ENCODE results near the gene TSR3. TPM values are rescaled to one million over a fixed set of nuclear protein-coding genes. Genes with fewer than 3 reads are reported as not detected.

TSR3 gene
- polyA plus RNA-seq, 1 of the 3 experiments (the other 2 are of a cell fraction), result 87.3 TPM

- WGBS (ENCODE audit: low lambda C conversion rate), result 78% methylated on average over 21 of the region's 33 CpGs
- ChIA-PET CTCF (interaction anchor here (0.7 to 1.2 kb wide), 3 partner anchors 8 to 56 kb away, joined by 3 to 4 read pairs (median 3); no protein-coding TSS in a partner anchor), POLR2A (no interaction called here)
- H3K9ac ChIP-seq, result no peak overlapping the region
- H3F3A ChIP-seq (replicated peaks; ENCODE audit: insufficient read depth), result peaks cover 5% of the 10 kb centered on the region
- H3K79me2 ChIP-seq (ENCODE audit: insufficient read depth), result peaks cover 82% of the 10 kb centered on the region
- no peak overlapping the region for H3K4me3 ChIP-seq (ENCODE audit: low read depth in 2 of 2, low read length in 1 of 2)
- no peak overlapping the region for H2AFZ ChIP-seq (ENCODE audit: low read depth)
- no peak for TF ChIP-seq CTCF (IDR thresholded peaks at IDR 0.05)
- TF ChIP-seq FOXJ3 (CRISPR knock-in tag; IDR thresholded peaks at IDR 0.05), result no peak
- TF ChIP-seq JUND (IDR thresholded peaks at IDR 0.05), result no peak
- no peak for TF ChIP-seq USF2 (IDR thresholded peaks at IDR 0.05; ENCODE audit: borderline replicate concordance, low read depth, low read length)
- no peak for TF ChIP-seq SIN3A (IDR thresholded peaks at IDR 0.05; ENCODE audit: borderline replicate concordance, low read depth, low read length)
- peaks cover 32% of the 10 kb centered on the region; the same call in 1 of the 2 replicates for H4K20me1 ChIP-seq (ENCODE audit: insufficient read depth)
- no peaks in the 10 kb centered on the region for H3K27me3 ChIP-seq (ENCODE audit: insufficient read depth)
- H3K36me3 ChIP-seq (replicated peaks in 1 of 2; ENCODE audit: control insufficient read depth in 1 of 2, insufficient read depth in 2 of 2, low read length in 1 of 2), result peaks cover 0 to 4% of the 10 kb centered on the region in 2 experiments
- no peak for DNase-seq
- no peaks in the 10 kb centered on the region for H3K9me2 ChIP-seq
- H3K4me1 ChIP-seq (ENCODE audit: control insufficient read depth in 1 of 2, insufficient read depth in 2 of 2, low read depth in 1 of 2, low read length in 1 of 2), result peaks cover 0 to 4% of the 10 kb centered on the region in 2 experiments; a peak in 2 of 4 replicates
- H3K27ac ChIP-seq (ENCODE audit: low read depth in 2 of 2, low read length in 1 of 2), result no peak overlapping the region
- no peaks in the 10 kb centered on the region for H3K9me3 ChIP-seq
- no peak overlapping the region for H3K4me2 ChIP-seq
These were observed 4.6 kb upstream of the TSR3 start for GRCh38 chr16:1356061-1356900.

- ChIA-PET CTCF (interaction anchor here (0.7 to 1.2 kb wide), 2 partner anchors 8 to 55 kb away, joined by 3 read pairs; no protein-coding TSS in a partner anchor), POLR2A (no interaction called here)
- Histone ChIP-seq H3K9ac (no peak overlapping the region), H3K4me2 (no peak overlapping the region), H3K4me3 (ENCODE audit: low read depth in 2 of 2, low read length in 1 of 2) (no peak overlapping the region), H3F3A (replicated peaks; ENCODE audit: insufficient read depth) (peaks cover 5% of the 10 kb centered on the region), H3K36me3 (replicated peaks in 1 of 2; ENCODE audit: control insufficient read depth in 1 of 2, insufficient read depth in 2 of 2, low read length in 1 of 2) (peaks cover 0 to 4% of the 10 kb centered on the region in 2 experiments), H3K27me3 (ENCODE audit: insufficient read depth) (no peaks in the 10 kb centered on the region), H3K9me2 (no peaks in the 10 kb centered on the region), H3K79me2 (ENCODE audit: insufficient read depth) (peaks cover 83% of the 10 kb centered on the region), H4K20me1 (ENCODE audit: insufficient read depth) (peaks cover 32% of the 10 kb centered on the region; the same call in 1 of the 2 replicates), H3K4me1 (ENCODE audit: control insufficient read depth in 1 of 2, insufficient read depth in 2 of 2, low read depth in 1 of 2, low read length in 1 of 2) (peaks cover 0 to 10% of the 10 kb centered on the region in 2 experiments; a peak in 2 of 4 replicates), H3K27ac (ENCODE audit: low read depth in 2 of 2, low read length in 1 of 2) (no peak overlapping the region), H3K9me3 (no peaks in the 10 kb centered on the region), H2AFZ (ENCODE audit: low read depth) (no peak overlapping the region)
- TF ChIP-seq POLR2AphosphoS5 (IDR thresholded peaks at IDR 0.05; ENCODE audit: low read depth, low read length), result no peak
- no peak for TF ChIP-seq MXI1 (IDR thresholded peaks at IDR 0.05; ENCODE audit: low read depth, low read length)
- TF ChIP-seq RAD21 (IDR thresholded peaks at IDR 0.05; ENCODE audit: low read length), result no peak
- no peak for TF ChIP-seq TAF1 (IDR thresholded peaks at IDR 0.05; ENCODE audit: borderline replicate concordance, low read depth, low read length)
- TF ChIP-seq SIN3A (IDR thresholded peaks at IDR 0.05; ENCODE audit: borderline replicate concordance, low read depth, low read length), result no peak
- no peak for TF ChIP-seq RFX5 (IDR thresholded peaks at IDR 0.05; ENCODE audit: low read length)
- no peak for TF ChIP-seq FOXJ3 (CRISPR knock-in tag; IDR thresholded peaks at IDR 0.05)
- no peak for TF ChIP-seq USF1 (IDR thresholded peaks at IDR 0.05; ENCODE audit: borderline replicate concordance, low read depth)
- no peak for DNase-seq
- 86% methylated on average over 13 of the region's 15 CpGs for WGBS (ENCODE audit: low lambda C conversion rate)
These were observed 3.9 kb upstream of the TSR3 start for GRCh38 chr16:1355591-1355990.

All from SK-N-SH (cell line).